HG02970 (cell line): ENCODE results near the gene AVL9.
"Not testable (repeated sequence)": the region's sequence is repeated elsewhere in the genome, so short reads cannot be mapped to it uniquely, and the experiment has no call there.

Experiments used
- ATAC-seq: cut with Tn5 transposase; IDR thresholded peaks from one replicate; pipeline ENCODE4 v1.9.1; 2021; ENCODE audit warnings: mild to moderate bottlenecking, moderate library complexity, moderate number of reproducible peaks; ENCODE audit not compliant: unreplicated experiment, low FRiP score

The AVL9 gene

GRCh38 chr7:32494946-32495297 lies 367 bp upstream of the AVL9 start:
- peak; percentile 1 for ATAC-seq

GRCh38 chr7:32496052-32496813 lies 944 bp downstream of the AVL9 start:
- ATAC-seq: no peak

GRCh38 chr7:32499755-32500154 lies 4.5 kb downstream of the AVL9 start:
- not testable (repeated sequence) for ATAC-seq

GRCh38 chr7:32500216-32500615 lies 4.9 kb downstream of the AVL9 start:
- ATAC-seq: not testable (repeated sequence)

- ATAC-seq: no peak
These were observed 5.6 kb downstream of the AVL9 start for GRCh38 chr7:32500922-32501341.

- no peak for ATAC-seq
These were observed 6.2 kb downstream of the AVL9 start for GRCh38 chr7:32501522-32501921.

- ATAC-seq: no peak
These were observed 7.4 kb downstream of the AVL9 start for GRCh38 chr7:32502728-32503127.

GRCh38 chr7:32506266-32507054 lies 11.2 kb downstream of the AVL9 start:
- ATAC-seq: no peak

GRCh38 chr7:32507414-32507813 lies 12.1 kb downstream of the AVL9 start:
- ATAC-seq: no peak

GRCh38 chr7:32511791-32512190 lies 16.5 kb downstream of the AVL9 start:
- ATAC-seq: no peak

GRCh38 chr7:32513210-32513609 lies 17.9 kb downstream of the AVL9 start:
- ATAC-seq: no peak

- no peak for ATAC-seq
These were observed 20.7 kb downstream of the AVL9 start for GRCh38 chr7:32515890-32516550.

GRCh38 chr7:32516551-32517100 lies 21.3 kb downstream of the AVL9 start:
- no peak for ATAC-seq

- ATAC-seq: no peak
These were observed 23.3 kb downstream of the AVL9 start for GRCh38 chr7:32518534-32519140.

- no peak for ATAC-seq
These were observed 24.5 kb downstream of the AVL9 start for GRCh38 chr7:32519763-32520162.

- no peak for ATAC-seq
These were observed 27.6 kb downstream of the AVL9 start for GRCh38 chr7:32522746-32523530.

- ATAC-seq: no peak
These were observed 29.3 kb downstream of the AVL9 start for GRCh38 chr7:32524631-32525030.

- no peak for ATAC-seq
These were observed 30.6 kb downstream of the AVL9 start for GRCh38 chr7:32525839-32526238.

GRCh38 chr7:32531402-32531801 lies 36.1 kb downstream of the AVL9 start:
- no peak for ATAC-seq

GRCh38 chr7:32532086-32532485 lies 36.8 kb downstream of the AVL9 start:
- ATAC-seq: no peak
